Nasal cavity respiratory epithelium epithelial cell of viscerocranial mucosa (primary cell): ENCODE data around the gene STAT5A. TPM values are rescaled to one million over a fixed set of nuclear protein-coding genes. Genes with fewer than 3 reads are reported as not detected.

ENCODE experiments used
- total RNA-seq: library from RNA; depleted of rRNA; stranded (reverse); fragments of >200 nt; gene quantifications from 2 replicates; pipeline ENCODE4 v1.2.3, GENCODE V29; 2014

Gene STAT5A
- 0.68 and 3.7 TPM in 2 replicates for total RNA-seq

DNA sequence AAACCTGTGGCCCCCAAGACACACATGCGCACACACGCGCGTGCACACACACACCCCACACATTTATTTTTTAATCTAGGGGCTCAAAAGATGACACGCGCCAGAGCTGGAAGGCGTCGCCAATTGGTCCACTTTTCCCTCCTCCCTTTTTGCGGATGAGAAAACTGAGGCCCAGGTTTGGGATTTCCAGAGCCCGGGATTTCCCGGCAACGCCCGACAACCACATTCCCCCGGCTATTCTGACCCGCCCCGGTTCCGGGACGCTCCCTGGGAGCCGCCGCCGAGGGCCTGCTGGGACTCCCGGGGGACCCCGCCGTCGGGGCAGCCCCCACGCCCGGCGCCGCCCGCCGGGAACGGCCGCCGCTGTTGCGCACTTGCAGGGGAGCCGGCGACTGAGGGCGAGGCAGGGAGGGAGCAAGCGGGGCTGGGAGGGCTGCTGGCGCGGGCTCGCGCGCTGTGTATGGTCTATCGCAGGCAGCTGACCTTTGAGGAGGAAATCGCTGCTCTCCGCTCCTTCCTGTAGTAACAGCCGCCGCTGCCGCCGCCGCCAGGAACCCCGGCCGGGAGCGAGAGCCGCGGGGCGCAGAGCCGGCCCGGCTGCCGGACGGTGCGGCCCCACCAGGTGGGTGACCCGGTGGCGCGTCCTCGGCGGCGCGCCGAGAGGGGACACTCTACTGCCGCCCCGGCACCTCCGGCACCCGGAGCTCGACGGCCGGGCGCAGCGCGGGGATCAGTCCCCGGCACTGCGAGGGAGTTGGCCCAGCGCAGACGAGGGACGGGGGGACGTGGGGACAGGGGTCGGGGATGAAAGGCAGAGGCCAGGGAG, at the start of gene STAT5A:
Gene STAT5A, plus strand, starts transcription at position 522 of the 826 bp plus-strand sequence. CDS start 914 bp downstream, outside the sequence.

DNA sequence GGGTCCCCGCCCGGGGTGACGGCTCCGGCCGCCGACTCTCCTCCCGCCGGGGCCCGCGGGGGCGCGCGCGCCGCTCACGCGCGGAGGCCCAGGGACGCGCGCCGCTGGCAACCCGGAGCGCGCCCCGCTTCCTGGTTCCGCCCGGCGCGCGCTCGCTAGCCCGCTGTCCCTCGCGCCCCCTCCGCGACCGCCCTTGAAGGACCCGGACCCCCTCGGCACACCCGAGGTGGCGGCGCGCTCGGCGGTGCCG, 12.0 kb upstream of the STAT5A start, which contains the start of gene STAT5B:
Gene STAT5B, minus strand, starts transcription at position 33 of the 250 bp plus-strand sequence. CDS start 44,264 bp downstream, outside the sequence.

Other genes starting within 250 kb of the STAT5A start
- gene C17orf113, start 237.9 kb upstream of the STAT5A start, total RNA-seq, result 0.64 and 0.68 TPM in 2 replicates
- gene ZNF385C, start 190.0 kb upstream of the STAT5A start, total RNA-seq, result 0.34 and 0.43 TPM in 2 replicates
- gene DHX58, start 175.8 kb upstream of the STAT5A start, total RNA-seq, result 7.2 and 10.9 TPM in 2 replicates
- 7.9 and 23.3 TPM in 2 replicates for gene KAT2A, start 167.1 kb upstream of the STAT5A start, total RNA-seq
- not detected in 2 replicates for gene HSPB9, start 165.7 kb upstream of the STAT5A start, total RNA-seq
- 70.7 and 97.2 TPM in 2 replicates for gene RAB5C, start 133.5 kb upstream of the STAT5A start, total RNA-seq
- gene KCNH4, start 107.4 kb upstream of the STAT5A start, total RNA-seq, result not detected in 2 replicates
- not detected in 2 replicates for gene HCRT, start 103.0 kb upstream of the STAT5A start, total RNA-seq
- gene GHDC, start 94.0 kb upstream of the STAT5A start, total RNA-seq, result 3.8 and 11.4 TPM in 2 replicates
- gene STAT5B, start 12.1 kb upstream of the STAT5A start, total RNA-seq, result 14.0 and 18.5 TPM in 2 replicates
- 59.5 and 169 TPM in 2 replicates for gene STAT3, start 99.9 kb downstream of the STAT5A start, total RNA-seq
- 97.4 and 146 TPM in 2 replicates for gene CAVIN1, start 134.8 kb downstream of the STAT5A start, total RNA-seq
- gene ATP6V0A1, start 170.4 kb downstream of the STAT5A start, total RNA-seq, result 24.9 and 59.1 TPM in 2 replicates
- gene NAGLU, start 247.7 kb downstream of the STAT5A start, total RNA-seq, result 11.6 and 13.5 TPM in 2 replicates